ENCODE data around the gene TMEM161B.

The TMEM161B gene
- total RNA-seq: 24.1 to 71.2 (median 47.8) reads per million in 9 experiments

GRCh38 chr5:88268385-88269184, at the start of gene TMEM161B:
Gene TMEM161B, minus strand, starts transcription at chr5:88268845. Its CDS starts 122 bp downstream, at chr5:88268723.
- Mint-ChIP-seq H3K27ac (peak within 1 kb of the TSS; percentile 95 to 98), H3K36me3 (ENCODE audit: insufficient read depth) (peaks cover 21% of the 10 kb centered on the region), H3K4me3 (peak within 1 kb of the TSS; percentile 97 to 98), H3K27me3 (no peaks in the 10 kb centered on the region), H3K9me3 (no peaks in the 10 kb centered on the region), H3K4me1 (ENCODE audit: low read depth in 2 of 2) (peaks cover 29 to 44% of the 10 kb centered on the region in 2 donors)
- DNase-seq (peak; percentile 92 to 95 (median 93)), ATAC-seq (replicated peaks) (peak; percentile 94)

- H3K27me3 Mint-ChIP-seq: peaks cover 0 to 31% of the 10 kb centered on the region in 2 donors
- no peak overlapping the region for H3K4me3 Mint-ChIP-seq
- H3K27ac Mint-ChIP-seq: no peak overlapping the region
- H3K9me3 Mint-ChIP-seq: peaks cover 7 to 13% of the 10 kb centered on the region in 2 donors
- no peak for DNase-seq
- no peak for ATAC-seq (replicated peaks)
- no peaks in the 10 kb centered on the region for H3K4me1 Mint-ChIP-seq (ENCODE audit: low read depth in 2 of 2)
- peaks cover 2% of the 10 kb centered on the region for H3K36me3 Mint-ChIP-seq (ENCODE audit: insufficient read depth)
Observed at GRCh38 chr5:88304356-88304755, 35.7 kb upstream of the TMEM161B start.

- no peak for DNase-seq
- no peak for ATAC-seq (replicated peaks)
Observed at GRCh38 chr5:88298425-88298824, 29.8 kb upstream of the TMEM161B start.

DNA sequence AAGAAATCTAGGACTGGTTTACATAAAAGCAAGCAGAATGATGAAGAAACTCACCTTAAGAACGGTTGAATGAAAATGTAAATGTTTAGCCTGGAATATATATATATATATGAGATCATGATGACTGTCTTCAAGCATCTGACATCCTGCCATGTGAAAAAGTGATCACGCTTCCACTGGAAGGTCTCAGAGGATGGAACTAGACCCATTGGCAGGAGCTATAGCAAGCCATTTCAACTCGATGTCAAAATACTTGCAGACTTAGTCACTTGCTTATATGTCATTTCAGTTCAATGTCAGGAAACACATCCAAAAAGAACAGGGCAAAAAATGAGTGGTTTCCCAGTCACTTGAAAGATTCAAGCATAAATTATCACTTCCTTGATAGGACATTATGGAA, 22.2 kb upstream of the TMEM161B start:
- no peaks in the 10 kb centered on the region for H3K9me3 Mint-ChIP-seq
- H3K4me3 Mint-ChIP-seq: no peak overlapping the region
- DNase-seq (no peak), ATAC-seq (replicated peaks) (no peak)
- no peaks in the 10 kb centered on the region for H3K27me3 Mint-ChIP-seq
- H3K27ac Mint-ChIP-seq: no peak overlapping the region
- no peaks in the 10 kb centered on the region for H3K4me1 Mint-ChIP-seq (ENCODE audit: low read depth in 2 of 2)
- H3K36me3 Mint-ChIP-seq (ENCODE audit: insufficient read depth): no peaks in the 10 kb centered on the region

More at GRCh38 chr5:88298425-88298824, 29.8 kb upstream of the TMEM161B start:
- Mint-ChIP-seq H3K9me3 (no peaks in the 10 kb centered on the region), H3K27ac (no peak overlapping the region), H3K4me3 (no peak overlapping the region), H3K4me1 (ENCODE audit: low read depth in 2 of 2) (no peaks in the 10 kb centered on the region), H3K36me3 (ENCODE audit: insufficient read depth) (no peaks in the 10 kb centered on the region), H3K27me3 (peaks cover 0 to 6% of the 10 kb centered on the region in 2 donors)

DNA sequence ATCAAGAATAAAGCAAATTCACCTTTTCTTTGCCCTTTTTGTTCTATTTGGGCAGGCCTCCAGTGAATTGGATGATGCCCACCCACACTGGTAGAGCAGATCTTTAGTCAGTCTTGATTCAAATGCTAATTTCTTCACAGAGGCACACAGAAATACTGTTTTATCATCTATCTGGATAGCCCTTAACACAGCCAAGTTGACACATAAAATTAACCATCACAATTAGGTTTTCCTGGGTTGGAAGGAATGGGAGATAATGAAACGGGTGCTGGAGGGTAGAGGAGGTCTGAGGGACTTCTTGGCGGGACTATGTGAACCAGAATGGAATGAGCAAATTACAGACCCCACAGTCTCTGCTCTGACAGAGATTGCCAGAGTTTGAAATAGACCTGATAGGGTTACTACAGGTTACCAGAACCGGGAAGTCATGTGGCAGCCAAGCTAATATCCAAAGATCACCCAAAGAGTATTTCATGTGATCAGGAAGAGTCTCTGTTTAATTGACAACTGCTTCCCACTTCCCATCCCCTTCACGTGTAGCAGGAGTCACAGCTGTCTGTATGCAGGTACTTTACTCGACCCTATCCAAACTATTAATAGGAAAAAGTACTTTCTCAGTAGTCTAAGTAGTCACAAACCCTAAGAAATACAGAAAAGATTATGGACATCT, 20.0 kb upstream of the TMEM161B start:
- no peak for ATAC-seq (replicated peaks)
- no peak overlapping the region for H3K4me3 Mint-ChIP-seq
- no peaks in the 10 kb centered on the region for H3K4me1 Mint-ChIP-seq (ENCODE audit: low read depth in 2 of 2)
- H3K9me3 Mint-ChIP-seq: no peaks in the 10 kb centered on the region
- H3K36me3 Mint-ChIP-seq (ENCODE audit: insufficient read depth): peaks cover 3% of the 10 kb centered on the region
- no peak for DNase-seq
- no peaks in the 10 kb centered on the region for H3K27me3 Mint-ChIP-seq
- H3K27ac Mint-ChIP-seq: no peak overlapping the region

DNA sequence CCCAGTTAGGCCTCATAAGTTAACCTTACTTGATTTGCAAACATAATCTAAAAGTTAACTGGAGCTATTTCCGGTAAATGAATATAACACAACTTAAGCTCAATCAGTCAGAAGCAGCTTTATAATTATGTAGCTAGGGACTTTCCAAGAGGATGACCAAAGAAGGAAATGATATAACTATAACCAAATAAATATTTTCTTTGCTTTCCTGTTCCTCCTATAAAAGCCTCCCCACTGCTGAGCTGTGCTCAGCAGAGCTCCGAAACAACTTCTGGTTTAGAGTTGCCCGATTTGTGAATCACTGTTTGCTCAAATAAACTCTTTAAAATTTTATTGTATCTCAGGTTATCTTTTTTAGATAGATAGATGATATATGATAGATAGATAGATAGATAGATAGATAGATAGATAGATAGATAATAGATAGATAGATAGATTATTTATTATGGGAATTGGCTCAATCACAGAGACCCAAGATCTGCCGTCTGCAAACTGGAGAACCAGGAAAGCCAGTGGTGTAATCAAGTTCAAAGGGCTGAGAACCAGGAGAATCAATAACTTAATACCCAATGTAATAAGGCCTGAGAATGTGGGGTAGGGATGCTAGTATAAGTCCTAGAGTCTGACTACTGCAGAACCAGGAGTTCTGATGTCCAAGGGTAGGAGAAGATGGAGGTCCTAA, 19.3 kb upstream of the TMEM161B start:
- peaks cover 3% of the 10 kb centered on the region for H3K36me3 Mint-ChIP-seq (ENCODE audit: insufficient read depth)
- ATAC-seq (replicated peaks) (no peak), DNase-seq (no peak)
- no peaks in the 10 kb centered on the region for H3K4me1 Mint-ChIP-seq (ENCODE audit: low read depth in 2 of 2)
- H3K9me3 Mint-ChIP-seq: no peaks in the 10 kb centered on the region
- H3K4me3 Mint-ChIP-seq: no peak overlapping the region
- no peaks in the 10 kb centered on the region for H3K27me3 Mint-ChIP-seq
- no peak overlapping the region for H3K27ac Mint-ChIP-seq

GRCh38 chr5:88287302-88287701, 18.7 kb upstream of the TMEM161B start:
- no peaks in the 10 kb centered on the region for H3K27me3 Mint-ChIP-seq
- H3K4me3 Mint-ChIP-seq: no peak overlapping the region
- no peak overlapping the region for H3K27ac Mint-ChIP-seq
- H3K36me3 Mint-ChIP-seq (ENCODE audit: insufficient read depth): peaks cover 3% of the 10 kb centered on the region
- H3K4me1 Mint-ChIP-seq (ENCODE audit: low read depth in 2 of 2): peaks cover 0 to 3% of the 10 kb centered on the region in 2 donors
- H3K9me3 Mint-ChIP-seq: no peaks in the 10 kb centered on the region
- DNase-seq: no peak
- no peak for ATAC-seq (replicated peaks)

GRCh38 chr5:88283690-88284089, 15.0 kb upstream of the TMEM161B start:
- no peak for DNase-seq
- H3K27ac Mint-ChIP-seq: no peak overlapping the region
- ATAC-seq (replicated peaks): no peak
- peaks cover 0 to 11% of the 10 kb centered on the region in 2 donors for H3K4me1 Mint-ChIP-seq (ENCODE audit: low read depth in 2 of 2)
- H3K36me3 Mint-ChIP-seq (ENCODE audit: insufficient read depth): peaks cover 3% of the 10 kb centered on the region
- no peaks in the 10 kb centered on the region for H3K9me3 Mint-ChIP-seq
- H3K4me3 Mint-ChIP-seq: no peak overlapping the region
- no peaks in the 10 kb centered on the region for H3K27me3 Mint-ChIP-seq

- no peaks in the 10 kb centered on the region for H3K9me3 Mint-ChIP-seq
- H3K36me3 Mint-ChIP-seq (ENCODE audit: insufficient read depth): peaks cover 8% of the 10 kb centered on the region
Observed at GRCh38 chr5:88281322-88281721, 12.7 kb upstream of the TMEM161B start.

DNA sequence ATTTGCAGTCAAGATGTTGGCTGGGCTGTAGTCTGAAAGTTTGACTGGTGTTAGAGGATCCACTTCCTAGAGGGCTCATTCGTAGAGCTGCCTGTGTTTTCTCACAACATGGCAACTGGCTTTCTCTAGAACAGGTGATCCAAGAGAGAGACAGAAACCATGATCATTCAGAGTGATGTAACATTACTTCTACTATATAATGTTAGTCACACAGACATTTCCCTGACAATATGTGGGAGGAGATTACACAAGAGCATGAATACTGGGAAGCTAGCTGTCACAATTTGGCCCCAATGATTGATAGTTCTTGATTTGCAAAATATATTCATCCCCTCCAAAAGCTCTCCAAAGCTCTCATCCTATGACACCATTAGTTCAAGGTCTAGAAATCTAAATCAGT, 10.9 kb upstream of the TMEM161B start:
- DNase-seq (no peak), ATAC-seq (replicated peaks) (no peak)
- H3K27ac Mint-ChIP-seq: no peak overlapping the region
- H3K36me3 Mint-ChIP-seq (ENCODE audit: insufficient read depth): peaks cover 10% of the 10 kb centered on the region
- no peaks in the 10 kb centered on the region for H3K27me3 Mint-ChIP-seq
- H3K9me3 Mint-ChIP-seq: no peaks in the 10 kb centered on the region
- H3K4me3 Mint-ChIP-seq: no peak overlapping the region
- H3K4me1 Mint-ChIP-seq (ENCODE audit: low read depth in 2 of 2): peaks cover 2 to 15% of the 10 kb centered on the region in 2 donors

More at GRCh38 chr5:88281322-88281721, 12.7 kb upstream of the TMEM161B start:
- ATAC-seq (replicated peaks) (no peak), DNase-seq (no peak)
- no peak overlapping the region for H3K27ac Mint-ChIP-seq
- H3K27me3 Mint-ChIP-seq: no peaks in the 10 kb centered on the region
- H3K4me3 Mint-ChIP-seq: no peak overlapping the region
- peaks cover 0 to 11% of the 10 kb centered on the region in 2 donors for H3K4me1 Mint-ChIP-seq (ENCODE audit: low read depth in 2 of 2)

DNA sequence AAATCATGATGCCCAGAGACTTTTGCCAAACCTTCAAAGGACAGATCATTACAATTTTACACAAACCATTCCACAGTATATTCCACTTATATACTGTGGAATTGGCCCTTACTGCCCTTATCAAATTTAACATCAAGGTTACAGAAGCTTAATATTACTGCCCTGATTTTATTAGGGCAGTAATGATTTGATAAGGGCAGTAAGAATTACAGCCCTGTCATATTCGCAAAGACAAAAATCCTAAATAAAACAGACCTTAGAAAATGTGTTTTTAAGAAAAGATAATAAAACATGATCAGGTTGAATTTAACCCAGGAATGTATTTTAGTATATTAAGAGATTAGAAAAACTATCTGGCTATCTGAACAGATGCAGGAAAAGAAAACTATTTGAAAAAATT, 7.7 kb upstream of the TMEM161B start:
- no peak for ATAC-seq (replicated peaks)
- no peak for DNase-seq
- Mint-ChIP-seq H3K36me3 (ENCODE audit: insufficient read depth) (peaks cover 16% of the 10 kb centered on the region), H3K27me3 (no peaks in the 10 kb centered on the region), H3K4me1 (ENCODE audit: low read depth in 2 of 2) (peaks cover 2 to 18% of the 10 kb centered on the region in 2 donors), H3K9me3 (no peaks in the 10 kb centered on the region), H3K4me3 (no peak overlapping the region), H3K27ac (no peak overlapping the region)

DNA sequence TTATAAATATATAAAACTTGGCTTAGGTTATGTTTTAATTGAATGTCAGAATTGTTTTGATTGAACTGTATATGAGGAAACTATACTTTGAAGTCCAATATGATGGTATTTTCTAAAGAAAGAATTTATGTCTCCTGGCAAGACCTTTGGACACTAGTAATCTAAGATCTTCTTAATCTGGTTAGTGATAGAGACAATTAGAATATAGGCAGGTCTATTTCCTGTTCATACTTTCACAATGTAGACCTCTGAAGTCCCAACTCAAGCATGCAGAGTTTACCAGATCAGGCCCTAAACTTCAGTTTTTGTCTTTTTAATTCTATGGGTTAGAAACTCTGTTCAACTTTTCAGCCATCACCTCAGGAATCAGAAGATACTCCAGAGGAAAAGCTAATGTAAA, 6.9 kb upstream of the TMEM161B start:
- H3K4me3 Mint-ChIP-seq: no peak overlapping the region
- no peaks in the 10 kb centered on the region for H3K27me3 Mint-ChIP-seq
- peaks cover 18% of the 10 kb centered on the region for H3K36me3 Mint-ChIP-seq (ENCODE audit: insufficient read depth)
- ATAC-seq (replicated peaks) (no peak), DNase-seq (no peak)
- no peaks in the 10 kb centered on the region for H3K9me3 Mint-ChIP-seq
- no peak overlapping the region for H3K27ac Mint-ChIP-seq
- peaks cover 3 to 21% of the 10 kb centered on the region in 2 donors for H3K4me1 Mint-ChIP-seq (ENCODE audit: low read depth in 2 of 2)

- Mint-ChIP-seq H3K4me1 (ENCODE audit: low read depth in 2 of 2) (peaks cover 29 to 39% of the 10 kb centered on the region in 2 donors), H3K27ac (peak overlapping the region; percentile 95 to 98), H3K36me3 (ENCODE audit: insufficient read depth) (peaks cover 21% of the 10 kb centered on the region), H3K9me3 (no peaks in the 10 kb centered on the region), H3K4me3 (peak overlapping the region; percentile 97 to 98), H3K27me3 (no peaks in the 10 kb centered on the region)
- DNase-seq: peak in 2 of 3 experiments; percentile 5 to 6
- ATAC-seq (replicated peaks): no peak
Observed at GRCh38 chr5:88269222-88269771, 652 bp upstream of the TMEM161B start.
